Mesenchymal stem cell (in vitro differentiated cells and primary cell): ENCODE measurements around the gene USP15.
A peak's percentile ranks its signal among the peaks of the same experiment; 100 is the strongest.

ENCODE experiments used
- DNase-seq: peaks from one replicate; pipeline ENCODE4 v3.0.0-alpha.2; 2013
- H2AFZ ChIP-seq: one replicate; pipeline ENCODE4 v1.6.1; 2013; ENCODE audit warnings: low read depth, mild to moderate bottlenecking, control low read depth, inconsistent platforms, low read length, moderate library complexity
- H2AK5ac ChIP-seq: 2 replicates; pipeline ENCODE4 v1.6.1; 2013; ENCODE audit warnings: low read length, moderate library complexity, mild to moderate bottlenecking, inconsistent platforms; ENCODE audit not compliant: severe bottlenecking
- H2BK120ac ChIP-seq: one replicate; pipeline ENCODE4 v1.6.1; 2013; ENCODE audit warnings: low read depth, mild to moderate bottlenecking, inconsistent platforms, low read length, moderate library complexity
- H2BK12ac ChIP-seq, 2 experiments: one replicate each; pipeline ENCODE4 v1.6.1; 2013; ENCODE audit warnings: inconsistent platforms in 2 of 2, low read length in 2 of 2, mild to moderate bottlenecking in 2 of 2, moderate library complexity in 2 of 2, control low read depth in 1 of 2
- H2BK15ac ChIP-seq: one replicate; pipeline ENCODE4 v1.6.1; 2013; ENCODE audit warnings: mild to moderate bottlenecking, low read depth, inconsistent platforms; ENCODE audit not compliant: poor library complexity, severe bottlenecking
- H2BK5ac ChIP-seq: 2 replicates; pipeline ENCODE4 v1.6.1; 2013; ENCODE audit warnings: low read depth, mild to moderate bottlenecking, low read length, control low read depth, inconsistent platforms; ENCODE audit not compliant: poor library complexity, severe bottlenecking
- H3K14ac ChIP-seq, 2 experiments: one replicate each; pipeline ENCODE4 v1.6.1; 2013; ENCODE audit warnings: inconsistent platforms in 2 of 2, low read length in 2 of 2, control low read depth in 1 of 2, mild to moderate bottlenecking in 1 of 2, moderate library complexity in 1 of 2
- H3K18ac ChIP-seq, 2 experiments: one replicate each; pipeline ENCODE4 v1.6.1; 2013; ENCODE audit warnings: inconsistent platforms in 2 of 2, low read length in 2 of 2, control low read depth in 1 of 2, low read depth in 1 of 2, mild to moderate bottlenecking in 1 of 2
- H3K23ac ChIP-seq, 2 experiments: one replicate each; pipeline ENCODE4 v1.6.1; 2013; ENCODE audit warnings: inconsistent platforms in 2 of 2, low read length in 2 of 2, mild to moderate bottlenecking in 2 of 2, moderate library complexity in 2 of 2, control low read depth in 1 of 2
- H3K27ac ChIP-seq: 2 replicates; pipeline ENCODE4 v1.5.1; 2013; ENCODE audit warnings: mild to moderate bottlenecking, moderate library complexity, low read length, control low read depth, inconsistent platforms; ENCODE audit not compliant: poor library complexity, severe bottlenecking
- H3K27me3 ChIP-seq, 2 experiments: 2 replicates each; pipeline versions ENCODE4 v1.6.1 to v1.7.0; 2013; ENCODE audit warnings: low read length in 2 of 2, mild to moderate bottlenecking in 2 of 2, moderate library complexity in 2 of 2, control low read depth in 1 of 2, inconsistent platforms in 1 of 2; ENCODE audit not compliant: control insufficient read depth in 1 of 2, insufficient read depth in 1 of 2
- H3K36me3 ChIP-seq, 2 experiments: 2 replicates each; pipeline versions ENCODE4 v1.6.1 to v1.7.0; 2013; ENCODE audit warnings: low read length in 2 of 2, control low read depth in 1 of 2, inconsistent platforms in 1 of 2, low read depth in 1 of 2, mild to moderate bottlenecking in 1 of 2; ENCODE audit not compliant: insufficient read depth in 2 of 2, control insufficient read depth in 1 of 2
- H3K4ac ChIP-seq, 2 experiments: one replicate each; pipeline ENCODE4 v1.6.1; 2013; ENCODE audit warnings: inconsistent platforms in 2 of 2, low read length in 2 of 2, mild to moderate bottlenecking in 2 of 2, moderate library complexity in 2 of 2, control low read depth in 1 of 2, low read depth in 1 of 2
- H3K4me1 ChIP-seq: 2 replicates; pipeline ENCODE4 v1.6.1; 2013; ENCODE audit warnings: low read depth, low read length, control low read depth; ENCODE audit not compliant: control insufficient read depth, insufficient read depth
- H3K4me2 ChIP-seq: 2 replicates; pipeline ENCODE4 v1.6.1; 2013; ENCODE audit warnings: low read length, mild to moderate bottlenecking, inconsistent platforms; ENCODE audit not compliant: poor library complexity, severe bottlenecking
- H3K4me3 ChIP-seq, 2 experiments: 2 replicates each; pipeline versions ENCODE4 v1.5.1 to v1.7.0; 2013; ENCODE audit warnings: low read length in 2 of 2, mild to moderate bottlenecking in 2 of 2, control low read depth in 1 of 2, low read depth in 1 of 2; ENCODE audit not compliant: insufficient read depth in 1 of 2
- H3K79me1 ChIP-seq: replicated peaks from 2 replicates; pipeline ENCODE4 v1.6.1; 2013; ENCODE audit warnings: mild to moderate bottlenecking, control low read depth, low read length, inconsistent platforms; ENCODE audit not compliant: poor library complexity, severe bottlenecking
- H3K9ac ChIP-seq: 2 replicates; pipeline ENCODE4 v1.7.0; 2013; ENCODE audit warnings: mild to moderate bottlenecking, low read length, moderate library complexity
- H3K9me3 ChIP-seq: 2 replicates; pipeline ENCODE4 v1.7.0; 2013; ENCODE audit warnings: mild to moderate bottlenecking, low read length; ENCODE audit not compliant: control insufficient read depth
- H4K8ac ChIP-seq: one replicate; pipeline ENCODE4 v1.6.1; 2013; ENCODE audit warnings: inconsistent platforms, mild to moderate bottlenecking, low read length, moderate library complexity
- H4K91ac ChIP-seq: one replicate; pipeline ENCODE4 v1.6.1; 2013; ENCODE audit warnings: mild to moderate bottlenecking, low read length, inconsistent platforms
- WGBS: methylation state at CpG from one replicate; pipeline ENCODE4 v1.1.7; 2013; ENCODE audit warnings: mixed read lengths; 5-methylcytosine and 5-hydroxymethylcytosine counted together

Gene USP15

DNA sequence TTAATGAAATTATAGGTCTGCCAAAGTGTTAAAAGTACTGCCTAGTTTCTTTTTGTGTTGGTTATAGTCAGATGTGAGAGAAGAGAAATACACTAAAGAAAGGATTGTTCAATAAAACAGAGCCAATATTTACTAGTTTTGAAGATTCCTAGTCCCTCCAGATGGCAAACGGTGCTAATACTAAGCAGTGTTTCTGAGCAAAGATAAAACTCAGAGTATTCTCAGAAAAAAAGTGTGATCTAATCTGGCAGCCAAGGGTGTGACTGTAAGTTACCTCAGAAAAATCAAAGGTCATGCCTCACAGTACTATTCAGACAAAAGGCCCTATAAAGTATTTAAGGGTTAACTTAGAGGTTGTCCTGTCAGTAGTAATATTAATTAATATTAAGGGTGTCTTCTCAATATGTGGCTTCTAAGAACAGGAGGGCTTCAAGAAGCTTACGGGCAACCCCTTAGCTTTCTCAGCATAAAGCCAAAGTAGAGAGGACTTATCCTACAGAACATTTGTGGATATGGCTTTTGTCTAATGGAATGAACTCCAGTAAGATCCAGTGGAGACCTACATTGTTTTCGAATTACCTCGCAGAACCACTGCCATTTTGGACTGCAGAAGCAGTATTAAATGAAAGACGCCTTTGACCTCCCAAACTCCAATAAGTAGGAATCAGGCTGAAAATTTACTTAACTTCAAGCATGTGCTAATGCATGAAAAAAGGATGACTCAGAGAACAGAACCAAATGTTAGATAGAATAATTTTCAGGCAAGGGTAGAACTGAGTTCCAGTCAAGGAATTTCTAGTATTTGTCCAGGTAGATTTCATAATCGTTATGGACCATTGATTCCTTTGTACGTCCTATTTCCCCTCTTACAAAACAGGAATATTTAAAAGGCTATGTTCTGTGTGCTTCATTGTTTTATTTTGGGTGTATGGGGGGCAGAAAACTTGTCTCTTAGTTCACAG is 46.6 kb downstream of the USP15 start:
- Histone ChIP-seq H4K8ac (no peak overlapping the region), H3K27ac (no peak overlapping the region), H3K4me2 (no peak overlapping the region), H2BK15ac (no peak overlapping the region), H3K4ac (no peak overlapping the region), H3K9ac (no peak overlapping the region), H3K36me3 (peaks cover 4 to 61% of the 10 kb centered on the region in 2 experiments), H3K23ac (no peak overlapping the region), H3K14ac (no peak overlapping the region), H2AFZ (no peak overlapping the region), H3K9me3 (peaks cover 24% of the 10 kb centered on the region), H3K18ac (no peak overlapping the region), H3K79me1 (peaks cover 14% of the 10 kb centered on the region), H3K4me3 (no peak overlapping the region), H4K91ac (no peak overlapping the region), H2BK5ac (no peak overlapping the region), H3K4me1 (no peaks in the 10 kb centered on the region), H2BK120ac (no peak overlapping the region), H3K27me3 (no peaks in the 10 kb centered on the region), H2AK5ac (no peak overlapping the region), H2BK12ac (no peak overlapping the region)
- DNase-seq, result no peak
- WGBS, result 98% methylated on average over 5 of the region's 7 CpGs

DNA sequence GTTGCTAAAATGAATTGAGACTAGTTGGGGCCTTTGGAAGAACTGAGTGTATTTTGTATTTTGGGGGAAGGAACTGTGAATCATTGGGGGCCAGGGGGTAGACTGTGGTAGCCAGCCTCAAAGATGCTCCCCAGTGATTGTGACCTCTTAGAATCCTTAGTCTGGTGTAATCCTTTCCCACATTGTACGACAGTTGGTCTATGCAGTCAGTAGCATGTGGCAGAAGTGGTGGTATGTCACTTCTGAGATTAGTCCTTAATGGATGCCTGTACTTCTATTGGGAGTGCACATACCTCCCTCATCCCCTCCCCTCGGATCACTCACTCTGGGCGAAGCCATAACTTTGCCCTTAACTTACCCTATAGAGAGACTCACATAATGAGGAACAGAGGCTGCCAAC is 48.0 kb downstream of the USP15 start:
- Histone ChIP-seq H3K23ac (no peak overlapping the region), H2BK12ac (no peak overlapping the region), H3K9ac (no peak overlapping the region), H2BK15ac (no peak overlapping the region), H3K36me3 (peaks cover 4 to 53% of the 10 kb centered on the region in 2 experiments), H2BK5ac (no peak overlapping the region), H2BK120ac (no peak overlapping the region), H3K4me1 (no peaks in the 10 kb centered on the region), H3K4me2 (no peak overlapping the region), H3K4me3 (no peak overlapping the region), H3K18ac (no peak overlapping the region), H4K8ac (no peak overlapping the region), H3K27ac (no peak overlapping the region), H3K9me3 (peaks cover 24% of the 10 kb centered on the region), H3K79me1 (peaks cover 12% of the 10 kb centered on the region), H2AK5ac (no peak overlapping the region), H4K91ac (no peak overlapping the region), H3K4ac (peak overlapping the region in 1 of 2 experiments; percentile 81), H2AFZ (no peak overlapping the region), H3K27me3 (no peaks in the 10 kb centered on the region), H3K14ac (no peak overlapping the region)
- DNase-seq, result no peak
- WGBS, result 100% methylated on average over 1 of the region's 3 CpGs

DNA sequence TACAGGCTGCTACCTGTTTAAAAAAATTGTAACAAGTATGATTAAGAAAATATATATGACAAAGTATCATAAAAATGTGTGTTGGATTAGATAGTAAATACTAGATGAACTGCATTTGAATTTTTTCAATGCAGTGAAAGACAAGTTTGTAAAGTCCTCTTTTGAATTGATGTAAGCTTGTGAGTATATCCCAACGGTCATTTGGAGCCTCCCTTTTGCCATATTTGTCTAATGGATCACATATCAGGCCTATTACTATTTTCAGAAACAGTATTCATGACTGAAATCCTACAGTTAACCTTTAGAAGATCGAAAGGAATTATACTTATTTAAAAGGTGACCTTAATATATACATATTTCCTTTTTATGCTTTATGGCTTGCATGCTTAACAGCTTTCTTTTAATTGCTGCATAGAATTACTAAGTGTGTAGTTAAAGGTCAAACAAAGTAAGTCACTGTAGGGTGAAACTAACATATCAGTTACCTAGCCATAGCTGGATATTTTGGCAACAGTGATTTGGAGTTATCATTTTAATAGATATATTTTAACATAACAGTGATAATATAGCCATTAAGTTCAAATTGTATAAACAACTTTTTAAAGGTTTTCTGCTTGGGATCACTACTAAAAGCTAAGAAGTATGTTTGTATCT is 53.6 kb downstream of the USP15 start:
- Histone ChIP-seq H2BK5ac (no peak overlapping the region), H3K4me2 (no peak overlapping the region), H2AFZ (no peak overlapping the region), H4K8ac (no peak overlapping the region), H3K18ac (no peak overlapping the region), H2BK15ac (no peak overlapping the region), H4K91ac (no peak overlapping the region), H2AK5ac (no peak overlapping the region), H3K27me3 (no peaks in the 10 kb centered on the region), H2BK120ac (no peak overlapping the region), H3K4me1 (no peaks in the 10 kb centered on the region), H3K23ac (no peak overlapping the region), H3K4ac (no peak overlapping the region), H2BK12ac (no peak overlapping the region), H3K9ac (no peak overlapping the region), H3K36me3 (peaks cover 0 to 16% of the 10 kb centered on the region in 2 experiments), H3K4me3 (no peak overlapping the region), H3K14ac (no peak overlapping the region), H3K9me3 (no peaks in the 10 kb centered on the region), H3K79me1 (peaks cover 8% of the 10 kb centered on the region), H3K27ac (no peak overlapping the region)
- DNase-seq, result no peak
- no CpG with 5 or more reads among the region's 2 CpGs for WGBS

- H3K36me3 ChIP-seq, result peaks cover 3 to 41% of the 10 kb centered on the region in 2 experiments
- no peak overlapping the region for H4K91ac ChIP-seq
- H4K8ac ChIP-seq, result no peak overlapping the region
- no peak overlapping the region for H3K4ac ChIP-seq
- no peak overlapping the region for H2BK5ac ChIP-seq
- no peak overlapping the region for H2BK12ac ChIP-seq
- H3K14ac ChIP-seq, result no peak overlapping the region
- no peak overlapping the region for H3K4me2 ChIP-seq
- no peak overlapping the region for H3K27ac ChIP-seq
- H3K4me3 ChIP-seq, result no peak overlapping the region
- no peak for DNase-seq
- H3K4me1 ChIP-seq, result no peaks in the 10 kb centered on the region
- no peak overlapping the region for H3K18ac ChIP-seq
- no peak overlapping the region for H3K9ac ChIP-seq
- H3K9me3 ChIP-seq, result no peaks in the 10 kb centered on the region
- H3K27me3 ChIP-seq, result no peaks in the 10 kb centered on the region
- H2BK120ac ChIP-seq, result no peak overlapping the region
- no peak overlapping the region for H2BK15ac ChIP-seq
- no peak overlapping the region for H3K23ac ChIP-seq
- no peak overlapping the region for H2AFZ ChIP-seq
- peaks cover 16% of the 10 kb centered on the region for H3K79me1 ChIP-seq
- no peak overlapping the region for H2AK5ac ChIP-seq
Measured at GRCh38 chr12:62317017-62317416, 56.8 kb downstream of the USP15 start.
